GM19395 (cell line): ENCODE data around the gene CITED4.

Experiments used
- ATAC-seq: cut with Tn5 transposase; IDR thresholded peaks from one replicate; pipeline ENCODE4 v1.9.1; 2021; ENCODE audit warnings: mild to moderate bottlenecking, moderate library complexity; ENCODE audit not compliant: unreplicated experiment

Gene CITED4

DNA sequence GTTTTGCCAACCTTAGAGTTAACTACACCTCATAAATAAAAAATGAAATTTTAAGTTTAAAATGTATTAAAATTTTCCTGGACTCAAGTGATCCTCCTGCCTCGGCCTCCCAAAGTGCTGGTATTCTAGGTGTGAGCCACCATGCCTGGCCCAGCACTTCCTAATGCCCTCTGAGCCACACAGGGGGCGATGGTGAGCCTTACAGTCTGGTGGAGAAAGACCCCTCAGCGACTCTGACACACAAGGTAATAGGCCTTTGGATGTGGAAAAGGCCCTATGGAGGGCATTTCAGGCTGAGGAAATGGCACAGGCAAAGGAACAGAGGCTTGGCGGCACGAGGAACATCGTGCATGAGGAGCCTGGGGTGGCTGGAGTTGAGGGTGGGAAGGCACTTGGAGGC is 6.7 kb downstream of the CITED4 start:
- ATAC-seq = no peak

- ATAC-seq = no peak
Observed at GRCh38 chr1:40853885-40854170, 8.3 kb downstream of the CITED4 start.

- ATAC-seq = no peak
Observed at GRCh38 chr1:40853113-40853884, 8.9 kb downstream of the CITED4 start.

DNA sequence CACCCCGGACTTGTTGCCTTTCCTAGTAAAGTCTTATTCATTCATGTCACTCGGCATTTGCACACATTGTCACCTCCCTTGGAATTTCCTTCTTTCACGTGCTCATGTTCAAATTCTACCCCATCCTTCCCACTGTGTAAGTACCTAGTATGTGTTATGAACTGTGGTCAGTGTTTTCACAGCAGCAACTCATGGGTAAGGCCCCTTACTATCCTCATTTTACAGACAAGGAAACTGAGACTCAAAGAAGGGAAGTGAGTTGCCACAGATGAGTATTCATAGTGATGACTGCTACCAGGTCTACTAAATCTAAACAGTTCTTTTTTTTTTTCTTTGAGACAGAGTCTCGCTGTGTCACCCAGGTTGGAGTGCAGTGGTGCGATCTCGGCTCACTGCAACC is 10.5 kb downstream of the CITED4 start:
- no peak for ATAC-seq

GRCh38 chr1:40849801-40850592 is 12.2 kb downstream of the CITED4 start:
- ATAC-seq = peak; percentile 74

- no peak for ATAC-seq
Observed at GRCh38 chr1:40848530-40849189, 13.5 kb downstream of the CITED4 start.

GRCh38 chr1:40847023-40847745 is 15.0 kb downstream of the CITED4 start:
- no peak for ATAC-seq

DNA sequence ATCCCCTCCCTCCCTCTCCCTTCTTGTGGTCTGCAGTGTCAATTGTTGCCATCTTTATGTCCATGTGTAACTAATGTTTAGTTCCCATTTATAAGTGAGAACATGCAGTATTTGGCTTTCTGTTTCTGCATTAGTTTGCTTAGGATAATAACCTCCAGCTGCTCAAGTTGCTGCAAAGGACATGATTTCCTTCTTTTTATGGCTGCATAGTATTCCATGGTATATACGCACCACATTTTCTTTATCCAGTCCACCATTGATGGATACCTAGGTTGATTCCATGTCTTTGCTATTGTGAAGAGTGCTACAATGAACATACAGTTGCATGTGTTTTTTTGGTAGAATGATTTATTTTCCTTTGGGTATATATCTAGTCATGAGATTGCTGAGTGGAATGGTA is 16.3 kb downstream of the CITED4 start:
- no peak for ATAC-seq

DNA sequence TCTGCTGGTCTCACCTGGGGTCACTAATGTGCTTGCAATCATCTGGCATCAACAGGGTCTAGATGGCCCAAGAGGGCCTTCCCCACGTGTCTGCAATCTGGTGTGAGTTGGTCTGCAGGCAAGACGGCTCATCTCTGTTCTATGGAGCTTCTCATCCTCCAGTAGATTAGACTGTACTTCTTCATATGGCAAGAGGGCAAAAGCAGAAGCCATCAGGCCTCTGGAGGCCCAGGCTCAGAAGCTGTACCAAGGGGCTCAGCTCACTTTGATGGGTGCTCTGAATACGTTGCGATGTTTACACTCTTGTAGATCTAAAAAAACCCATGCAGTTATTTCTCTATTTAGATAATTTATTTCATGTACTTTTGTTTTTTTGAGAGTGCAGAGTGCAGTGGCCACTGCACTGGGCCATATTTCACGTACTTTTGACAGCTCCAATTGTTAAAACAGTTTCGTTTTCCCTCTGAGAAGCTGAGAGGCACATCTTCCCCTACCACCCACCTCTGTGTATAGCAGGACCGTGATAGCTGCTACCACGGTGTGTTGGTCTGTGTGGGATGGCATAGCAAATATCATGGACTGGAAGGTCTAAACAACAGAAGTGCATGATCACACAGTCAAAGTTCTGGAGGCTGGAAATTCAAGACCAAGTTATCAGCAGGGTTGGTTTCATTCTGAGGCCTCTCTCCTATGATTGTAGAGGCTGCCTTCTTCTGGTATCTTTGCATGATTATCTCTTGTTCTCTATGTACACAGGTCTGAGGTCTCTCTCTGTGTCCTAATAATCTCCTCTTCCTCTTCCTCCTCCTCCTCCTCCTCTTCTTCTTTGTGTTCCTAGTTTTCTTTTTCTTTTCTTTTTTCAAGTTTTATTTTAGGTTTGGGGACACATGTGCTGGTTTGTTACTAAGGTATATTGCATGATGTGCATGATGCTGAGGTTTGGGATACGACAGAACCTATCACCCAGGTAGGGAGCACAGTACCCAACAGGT is 17.0 kb downstream of the CITED4 start:
- ATAC-seq = no peak

DNA sequence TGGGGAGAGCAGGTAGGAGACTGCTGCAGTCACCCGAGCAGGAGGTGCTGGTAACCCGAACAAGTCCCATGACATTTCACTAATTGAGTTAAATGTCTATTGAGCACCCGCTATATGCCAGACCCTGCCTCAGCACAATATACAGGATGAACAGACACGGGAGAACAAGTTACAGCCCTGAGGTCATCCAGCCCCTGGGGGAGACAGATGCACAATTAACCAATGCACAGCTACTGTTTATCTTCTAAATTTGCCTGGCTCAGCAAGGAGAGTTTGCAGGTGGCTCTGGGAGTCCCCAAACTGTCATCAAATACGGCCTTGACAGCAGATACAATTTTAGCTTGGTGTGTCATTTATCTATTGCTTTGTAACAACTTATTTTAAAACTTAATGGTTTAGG is 18.1 kb downstream of the CITED4 start:
- no peak for ATAC-seq

GRCh38 chr1:40842691-40843090 is 19.5 kb downstream of the CITED4 start:
- no peak for ATAC-seq

DNA sequence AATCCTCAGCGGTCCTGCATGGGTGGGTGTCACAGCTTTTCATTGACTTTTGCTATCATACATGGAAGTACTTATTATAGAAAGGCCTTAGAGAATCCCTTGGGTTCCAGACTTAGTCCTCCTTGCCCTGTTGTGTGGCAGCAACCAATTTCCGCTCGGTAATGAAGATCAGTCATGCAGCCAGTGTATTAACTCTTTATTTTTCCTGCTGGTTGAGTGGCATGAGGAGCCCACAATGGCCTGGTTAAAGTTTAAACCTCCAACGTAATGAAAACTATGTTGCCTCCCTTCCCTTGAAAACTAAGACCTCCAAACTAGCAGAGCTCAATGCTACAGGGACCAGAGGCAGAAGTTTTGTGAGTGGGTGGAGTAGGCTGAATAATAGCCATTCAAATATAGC is 20.0 kb downstream of the CITED4 start:
- ATAC-seq = no peak

- no peak for ATAC-seq
Observed at GRCh38 chr1:40841602-40842001, 20.6 kb downstream of the CITED4 start.

- ATAC-seq = no peak
Observed at GRCh38 chr1:40840526-40841323, 21.4 kb downstream of the CITED4 start.

DNA sequence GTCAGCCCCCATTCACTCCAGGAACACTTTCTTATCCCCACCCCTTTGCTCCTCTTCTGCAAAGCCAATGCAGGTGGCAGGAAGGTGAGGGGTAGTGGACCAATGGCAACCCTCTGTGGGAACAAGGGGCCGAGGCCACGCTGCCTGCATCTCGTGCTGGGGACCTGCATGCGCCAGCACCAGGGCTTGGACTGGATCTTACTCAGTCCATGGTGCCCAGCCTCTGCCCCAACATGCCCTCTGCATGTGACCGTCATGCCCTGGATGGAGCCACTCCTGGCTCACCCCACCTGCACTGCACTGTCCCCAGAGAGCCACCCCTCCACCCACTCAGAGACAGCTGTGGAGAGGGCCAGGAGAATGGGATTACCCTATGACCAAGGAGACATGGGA is 22.2 kb downstream of the CITED4 start:
- ATAC-seq = no peak

DNA sequence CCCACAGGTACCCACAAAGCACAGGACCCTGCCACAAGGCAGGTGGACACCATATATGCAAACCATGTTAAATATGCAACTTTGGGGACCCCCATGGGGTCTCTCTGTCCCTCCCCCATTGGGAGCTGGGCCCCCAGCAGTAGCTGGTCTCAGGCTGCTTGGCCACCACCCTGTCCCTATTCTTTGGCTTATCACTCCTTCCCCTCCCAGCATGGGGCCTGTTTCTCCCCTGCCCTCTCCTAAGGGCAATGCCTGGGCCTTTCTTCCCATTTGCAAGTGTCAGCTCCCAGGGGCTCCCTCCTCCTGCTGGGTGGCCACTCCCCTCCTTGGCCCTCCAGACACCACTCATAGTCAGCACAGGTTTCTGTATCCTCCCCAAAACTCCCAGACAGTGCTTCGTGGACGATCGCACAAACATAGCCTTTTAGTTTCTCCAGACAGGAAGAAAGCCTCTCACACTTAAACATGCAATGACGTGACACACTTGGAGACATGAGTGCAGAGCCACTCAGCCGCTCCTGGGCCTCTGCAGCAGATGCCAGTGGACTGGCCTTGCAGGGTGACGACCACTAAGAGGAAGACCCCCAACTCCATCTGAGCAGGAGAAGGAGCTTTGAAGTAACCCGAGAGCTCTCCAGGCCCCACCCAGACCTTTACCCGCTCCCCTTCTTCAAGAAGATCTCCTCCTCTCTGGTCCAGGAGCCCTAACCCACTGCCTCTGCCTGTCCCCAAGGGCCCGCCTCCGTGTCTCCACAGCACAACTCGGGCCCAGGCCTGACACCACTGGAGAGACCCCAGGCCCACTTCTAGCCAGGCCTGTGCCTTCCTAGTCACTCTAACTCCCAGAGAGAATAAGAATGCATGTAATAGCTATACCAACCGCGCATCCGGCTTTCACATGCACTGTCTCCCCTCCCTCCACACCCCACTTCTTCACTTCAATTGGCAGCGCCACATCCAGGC is 22.9 kb downstream of the CITED4 start:
- no peak for ATAC-seq

DNA sequence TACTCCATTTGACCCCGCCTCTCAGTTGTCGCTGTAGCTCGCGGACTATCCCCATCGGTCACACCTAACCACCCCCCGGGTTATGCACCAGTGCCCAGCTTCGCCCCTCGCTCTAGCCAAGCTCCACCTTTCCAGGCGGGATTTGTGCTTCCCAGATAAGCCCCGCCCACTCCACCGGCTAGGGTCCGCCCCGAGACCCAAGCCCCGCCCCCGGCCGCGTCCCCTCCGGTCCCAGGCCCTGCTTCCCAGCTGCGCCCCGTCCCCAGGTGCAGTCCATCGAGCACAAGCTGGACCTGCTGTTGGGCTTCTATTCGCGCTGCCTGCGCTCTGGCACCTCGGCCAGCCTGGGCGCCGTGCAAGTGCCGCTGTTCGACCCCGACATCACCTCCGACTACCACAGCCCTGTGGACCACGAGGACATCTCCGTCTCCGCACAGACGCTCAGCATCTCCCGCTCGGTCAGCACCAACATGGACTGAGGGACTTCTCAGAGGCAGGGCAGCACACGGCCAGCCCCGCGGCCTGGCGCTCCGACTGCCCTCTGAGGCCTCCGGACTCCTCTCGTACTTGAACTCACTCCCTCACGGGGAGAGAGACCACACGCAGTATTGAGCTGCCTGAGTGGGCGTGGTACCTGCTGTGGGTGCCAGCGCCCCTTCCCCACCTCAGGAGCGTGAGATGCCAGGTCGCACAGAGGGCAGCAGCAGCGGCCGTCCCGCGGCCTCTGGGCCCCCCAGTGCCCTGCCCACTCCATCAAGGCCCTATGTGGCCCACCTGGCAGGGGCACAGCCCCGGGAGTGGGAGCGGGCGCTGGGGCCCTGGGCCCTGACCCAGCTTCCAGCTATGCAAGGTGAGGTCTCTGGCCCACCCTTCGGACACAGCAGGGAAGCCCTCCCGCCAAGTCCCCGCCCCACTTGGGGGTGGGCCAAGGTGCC is 23.9 kb downstream of the CITED4 start:
- ATAC-seq = no peak
